K562 (cell line): ENCODE measurements around the gene GNAL. TPM values are rescaled to one million over a fixed set of nuclear protein-coding genes. Genes with fewer than 3 reads are reported as not detected.

Source experiments
- ATAC-seq: fragments of 200-7000 bp; cut with Tn5 transposase; 3 replicates; pipeline ENCODE4 v1.9.1; 2020; ENCODE audit warnings: moderate library complexity
- BruUV-seq: library from RNA; stranded (reverse); fragments of 400-500 nt; replicated peaks from 2 replicates; lab custom pipeline; 2021; lab: Mats Ljungman, UMichigan
- CTCF ChIA-PET: fragments of 300-600 bp; formaldehyde crosslinking; extraction: SDS; loops from one replicate; lab custom pipeline; 2021; ENCODE audit warnings: low intra/inter-chr PET ratio; lab: Yijun Ruan, JAX
- POLR2A ChIA-PET: fragments of 300-600, 350-650 bp; sonication (Branson Sonifier 250); formaldehyde crosslinking; extraction: SDS; loops from one replicate; lab custom pipeline; 2021; ENCODE audit warnings: antibody characterized with exemption, inconsistent platforms; lab: Yijun Ruan, JAX
- DNase-seq, 4 experiments: peaks; one replicate each; pipeline versions ENCODE4 v3.0.0 to v3.0.0-alpha.2; 2011 to 2018; ENCODE audit warnings: low spot score in 3 of 4, mixed read lengths in 3 of 4; ENCODE audit errors: extremely low read depth in 1 of 4
- FAIRE-seq: peaks from 2 replicates; lab custom pipeline; 2011; peaks lifted over from hg19 to GRCh38; lab: Jason Lieb, UNC
- H2AFZ ChIP-seq: 2 replicates; pipeline ENCODE4 v1.6.0; 2011; ENCODE audit warnings: low read depth, low read length, control low read depth, inconsistent platforms
- H3K27ac ChIP-seq: fragments of 200-600 bp; 3 replicates; pipeline ENCODE4 v1.8.0; 2011; ENCODE audit warnings: low read depth, mild to moderate bottlenecking, control low read depth, inconsistent platforms, low read length, moderate library complexity, mixed read lengths; ENCODE audit errors: extremely low read depth
- H3K27me3 ChIP-seq, 2 experiments: fragments of 300-600 bp in 1 of 2; 2 replicates in 1 of 2; 3 replicates in 1 of 2; pipeline versions ENCODE4 v1.6.0 to v1.8.0; 2011; ENCODE audit warnings: inconsistent platforms in 2 of 2, low read length in 2 of 2, mild to moderate bottlenecking in 1 of 2, mixed read lengths in 1 of 2, moderate library complexity in 1 of 2; ENCODE audit not compliant: control insufficient read depth in 2 of 2, insufficient read depth in 2 of 2
- H3K36me3 ChIP-seq: fragments of 300-600 bp; 3 replicates; pipeline ENCODE4 v1.8.0; 2011; ENCODE audit warnings: mild to moderate bottlenecking, low read length, inconsistent platforms; ENCODE audit not compliant: control insufficient read depth, insufficient read depth
- H3K4me1 ChIP-seq, 2 experiments: fragments of 200-600 bp in 1 of 2; replicated peaks in 1 of 2; 2 replicates in 1 of 2; 3 replicates in 1 of 2; pipeline versions ENCODE4 v1.5.1 to v1.8.0; 2011; ENCODE audit warnings: inconsistent platforms in 2 of 2, low read length in 2 of 2, mild to moderate bottlenecking in 1 of 2, mixed read lengths in 1 of 2, moderate library complexity in 1 of 2; ENCODE audit not compliant: control insufficient read depth in 2 of 2, insufficient read depth in 2 of 2
- H3K4me2 ChIP-seq: 2 replicates; pipeline ENCODE4 v1.6.1; 2011; ENCODE audit warnings: low read length, control low read depth, inconsistent platforms, mixed read lengths; ENCODE audit not compliant: insufficient read depth
- H3K4me3 ChIP-seq: fragments of 200-600 bp; sonication (generic), shearing (Covaris generic); 2 replicates; pipeline ENCODE4 v1.5.1; 2016; ENCODE audit warnings: control low read depth, inconsistent platforms
- H3K79me2 ChIP-seq: fragments of 200-600 bp; 3 replicates; pipeline ENCODE4 v1.8.0; 2011; ENCODE audit warnings: low read length, inconsistent platforms; ENCODE audit not compliant: control insufficient read depth, insufficient read depth
- H3K9ac ChIP-seq, 2 experiments: 2 replicates each; pipeline versions ENCODE4 v1.6.0 to v1.6.1; 2011; ENCODE audit warnings: low read depth in 2 of 2, low read length in 2 of 2, control low read depth in 1 of 2, inconsistent platforms in 1 of 2, mild to moderate bottlenecking in 1 of 2, mixed read lengths in 1 of 2; ENCODE audit not compliant: insufficient read depth in 1 of 2
- H3K9me1 ChIP-seq: one replicate; pipeline ENCODE4 v1.6.0; 2011; ENCODE audit warnings: inconsistent platforms, mild to moderate bottlenecking, low read length, moderate library complexity; ENCODE audit not compliant: control insufficient read depth, insufficient read depth
- H3K9me3 ChIP-seq: replicated peaks from 2 replicates; pipeline ENCODE4 v1.5.1; 2011; ENCODE audit warnings: low read depth, low read length, inconsistent platforms; ENCODE audit not compliant: control insufficient read depth, insufficient read depth
- H4K20me1 ChIP-seq: replicated peaks from 2 replicates; pipeline ENCODE4 v1.6.1; 2011; ENCODE audit warnings: low read length, inconsistent platforms, mixed read lengths; ENCODE audit not compliant: control insufficient read depth, insufficient read depth
- CHD2 ChIP-seq: IDR thresholded peaks from 2 replicates; pipeline ENCODE4 v1.6.1; 2011; ENCODE audit warnings: low read depth, low read length
- CTBP1 ChIP-seq: fragments of 450-650 bp; IDR thresholded peaks from 2 replicates; pipeline ENCODE4 v1.6.1; 2016; ENCODE audit warnings: borderline replicate concordance
- FOXK2 ChIP-seq, 2 experiments: fragments of 450-650 bp; IDR thresholded peaks in 1 of 2; conservative IDR thresholded peaks in 1 of 2; 2 replicates each; pipeline ENCODE4 v1.6.1; 2016; ENCODE audit warnings: low read depth in 2 of 2, mild to moderate bottlenecking in 1 of 2
- GABPB2 ChIP-seq: fragments of 250-450 bp; sonication (Bioruptor Pico); conservative IDR thresholded peaks from 2 replicates; pipeline ENCODE4 v1.5.1; 2021; ENCODE audit warnings: mild to moderate bottlenecking
- STAT5A ChIP-seq: IDR thresholded peaks from 2 replicates; pipeline ENCODE4 v1.6.1; 2012; ENCODE audit warnings: low read length, inconsistent platforms, borderline replicate concordance
- TCF7L2 ChIP-seq: fragments of 150-350 bp; IDR thresholded peaks from 2 replicates; pipeline ENCODE4 v1.6.1; 2016; ENCODE audit warnings: low read depth, mild to moderate bottlenecking, low read length, moderate library complexity
- ZEB2 ChIP-seq: fragments of 450-650 bp; IDR thresholded peaks from 2 replicates; pipeline ENCODE4 v1.6.1; 2016
- ZNF224 ChIP-seq: sonication (generic); formaldehyde crosslinking; IDR thresholded peaks from 2 replicates; pipeline ENCODE4 v1.8.0; 2022; ENCODE audit warnings: mild to moderate bottlenecking, missing genetic modification reagents
- ZNF518B ChIP-seq: fragments of 250-450 bp; sonication (Bioruptor Pico); IDR thresholded peaks from 2 replicates; pipeline ENCODE4 v1.5.0; 2021; ENCODE audit warnings: mild to moderate bottlenecking, moderate library complexity
- WGBS: fragments of 100-300 bp; shearing (Covaris generic); methylation state at CpG from one replicate; pipeline ENCODE4 v1.1.6; 2016; ENCODE audit warnings: low coverage, mixed read lengths; ENCODE audit not compliant: insufficient coverage; ENCODE audit errors: missing lambda C conversion rate; 5-methylcytosine and 5-hydroxymethylcytosine counted together
- in situ Hi-C: fragments of 300-500 bp; cut with MboI; formaldehyde crosslinking; loops from 4 replicates; pipeline ENCODE4 v1.15.0; 2018; ENCODE audit warnings: inconsistent platforms, mixed read lengths
- intact Hi-C: fragments of 100-400 bp; cut with micrococcal nuclease; formaldehyde crosslinking; loops from 2 replicates; pipeline ENCODE4 v1.14.2; 2022
- polyA plus RNA-seq, 8 experiments: library from polyadenylated mRNA; depleted of rRNA in 4 of 8; stranded (reverse) in 5 of 8; unstranded in 3 of 8; fragments of >200 nt; fragmentation: Nextera tagmentation in 2 of 8; fragmentation: Illumina TruSeq in 1 of 8; extraction: Ambion mirVana in 2 of 8; extraction: Trizol in 1 of 8; gene quantifications; 2 replicates each; pipeline versions ENCODE4 v1.2.1 to v1.2.3, GENCODE V29; 2011 to 2014; ENCODE audit warnings: inconsistent platforms in 1 of 8, missing spikeins in 1 of 8
- total RNA-seq, 7 experiments: library from RNA; depleted of rRNA in 6 of 7; stranded (reverse); fragments of >200 nt in 6 of 7; fragmentation: Illumina TruSeq in 2 of 7; extraction: Trizol in 2 of 7; gene quantifications; 2 replicates each; pipeline versions ENCODE4 v1.2.1 to v1.2.3, GENCODE V29; 2011 to 2021; ENCODE audit warnings: low replicate concordance in 1 of 7
- TF ChIP-seq, protein P1 (sequence below): IDR thresholded peaks from 2 replicates; pipeline ENCODE4 v1.6.1; 2012; ENCODE audit warnings: low read depth, low read length, improper control_type of control experiment, borderline replicate concordance
- TF ChIP-seq, protein P2 (sequence below): IDR thresholded peaks from 2 replicates; pipeline ENCODE4 v1.6.1; 2011; ENCODE audit warnings: borderline replicate concordance, low read depth, mild to moderate bottlenecking, moderate library complexity, low read length; ENCODE audit not compliant: insufficient read depth, poor library complexity, severe bottlenecking

GNAL gene
- total and polyA plus RNA-seq, 9 of the 15 experiments (the other 6 are each of a cell fraction or from before 2014, with no cell fraction given): under 0.01 to 0.10 (median 0.01) TPM; not detected in 5

DNA sequence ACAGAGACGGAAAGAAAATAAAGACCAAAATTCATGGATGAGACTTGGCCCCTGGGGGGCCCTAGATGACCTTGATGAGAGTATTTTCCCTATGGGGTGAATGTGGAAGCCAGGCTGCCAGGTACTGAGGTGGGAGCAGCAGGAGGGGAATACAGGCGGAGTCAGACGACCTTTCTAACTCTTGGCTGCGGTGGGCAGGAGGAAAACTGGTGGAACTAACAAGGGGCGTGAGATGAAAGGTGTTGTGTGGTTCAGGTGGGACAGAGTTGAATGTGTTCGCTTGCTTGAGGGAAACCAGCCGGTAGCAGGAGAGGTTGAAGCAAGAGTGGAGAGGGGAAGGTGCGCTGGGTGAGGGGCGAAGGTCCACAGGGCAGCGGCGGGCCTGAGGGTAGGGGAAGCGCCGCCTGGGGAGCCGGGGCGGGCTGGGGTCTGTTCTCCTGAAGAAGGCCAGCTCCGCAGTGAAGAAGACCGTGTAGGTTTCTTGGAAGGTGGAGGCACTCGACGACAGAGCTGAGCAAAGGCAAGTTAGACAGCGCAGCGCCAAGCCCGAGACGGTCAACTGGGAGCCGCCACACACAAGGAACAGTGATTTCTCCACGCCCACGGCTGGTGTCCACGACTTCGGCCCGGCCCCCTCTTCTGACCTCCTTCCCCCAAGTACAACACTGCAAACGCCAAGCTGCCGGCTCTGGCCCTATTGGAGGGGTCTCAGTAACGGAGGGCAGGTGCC is 61.7 kb downstream of the GNAL start (continued):
- TF ChIP-seq, protein P1, sequence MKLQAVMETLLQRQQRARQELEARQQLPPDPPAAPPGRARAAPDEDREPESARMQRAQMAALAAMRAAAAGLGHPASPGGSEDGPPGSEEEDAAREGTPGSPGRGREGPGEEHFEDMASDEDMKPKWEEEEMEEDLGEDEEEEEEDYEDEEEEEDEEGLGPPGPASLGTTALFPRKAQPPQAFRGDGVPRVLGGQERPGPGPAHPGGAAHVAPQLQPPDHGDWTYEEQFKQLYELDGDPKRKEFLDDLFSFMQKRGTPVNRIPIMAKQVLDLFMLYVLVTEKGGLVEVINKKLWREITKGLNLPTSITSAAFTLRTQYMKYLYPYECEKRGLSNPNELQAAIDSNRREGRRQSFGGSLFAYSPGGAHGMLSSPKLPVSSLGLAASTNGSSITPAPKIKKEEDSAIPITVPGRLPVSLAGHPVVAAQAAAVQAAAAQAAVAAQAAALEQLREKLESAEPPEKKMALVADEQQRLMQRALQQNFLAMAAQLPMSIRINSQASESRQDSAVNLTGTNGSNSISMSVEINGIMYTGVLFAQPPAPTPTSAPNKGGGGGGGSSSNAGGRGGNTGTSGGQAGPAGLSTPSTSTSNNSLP: no peak
- TF ChIP-seq, protein P2, sequence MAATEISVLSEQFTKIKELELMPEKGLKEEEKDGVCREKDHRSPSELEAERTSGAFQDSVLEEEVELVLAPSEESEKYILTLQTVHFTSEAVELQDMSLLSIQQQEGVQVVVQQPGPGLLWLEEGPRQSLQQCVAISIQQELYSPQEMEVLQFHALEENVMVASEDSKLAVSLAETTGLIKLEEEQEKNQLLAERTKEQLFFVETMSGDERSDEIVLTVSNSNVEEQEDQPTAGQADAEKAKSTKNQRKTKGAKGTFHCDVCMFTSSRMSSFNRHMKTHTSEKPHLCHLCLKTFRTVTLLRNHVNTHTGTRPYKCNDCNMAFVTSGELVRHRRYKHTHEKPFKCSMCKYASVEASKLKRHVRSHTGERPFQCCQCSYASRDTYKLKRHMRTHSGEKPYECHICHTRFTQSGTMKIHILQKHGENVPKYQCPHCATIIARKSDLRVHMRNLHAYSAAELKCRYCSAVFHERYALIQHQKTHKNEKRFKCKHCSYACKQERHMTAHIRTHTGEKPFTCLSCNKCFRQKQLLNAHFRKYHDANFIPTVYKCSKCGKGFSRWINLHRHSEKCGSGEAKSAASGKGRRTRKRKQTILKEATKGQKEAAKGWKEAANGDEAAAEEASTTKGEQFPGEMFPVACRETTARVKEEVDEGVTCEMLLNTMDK: no peak

DNA sequence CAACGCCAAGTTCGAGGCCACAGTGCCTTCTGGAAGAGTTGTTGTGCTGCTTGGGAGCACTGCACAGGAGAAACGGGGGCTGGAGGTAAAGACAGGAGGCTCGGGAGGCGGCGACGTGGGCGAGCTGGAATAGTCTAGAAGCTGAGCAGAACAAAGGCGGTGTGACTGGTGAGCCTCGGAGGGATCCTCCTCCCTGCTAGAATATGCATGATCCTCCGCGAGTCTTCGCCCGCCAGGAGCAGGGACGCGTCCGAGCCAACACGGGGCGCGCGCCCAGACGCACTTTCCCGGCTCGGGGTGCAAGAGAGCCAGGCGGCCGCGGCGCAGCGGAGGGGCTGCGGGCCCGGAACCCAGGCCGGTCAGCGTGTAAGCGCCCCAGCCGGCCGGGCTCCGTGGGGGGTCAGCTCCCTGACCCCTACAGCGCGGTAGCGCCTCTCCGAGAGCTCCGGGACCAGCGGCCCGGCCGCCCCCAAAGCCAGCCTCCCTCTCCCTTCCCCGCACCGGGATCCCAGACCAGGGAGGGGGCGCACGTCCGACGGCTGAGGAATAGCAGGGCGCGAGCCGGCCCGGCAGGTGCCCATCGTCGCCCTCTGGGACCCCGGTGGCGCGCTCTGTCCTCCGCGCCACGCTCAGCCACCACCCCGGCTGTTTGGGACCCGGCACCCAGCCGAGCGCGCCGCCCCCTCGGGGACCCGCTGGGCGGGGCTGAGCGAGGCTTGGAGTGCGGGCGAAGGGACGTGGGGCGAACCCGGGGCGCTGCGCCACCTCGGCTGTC is 62.5 kb downstream of the GNAL start:
- no peak overlapping the region for H3K4me3 ChIP-seq
- ATAC-seq: no peak
- peaks cover 31 to 53% of the 10 kb centered on the region in 2 experiments for H3K27me3 ChIP-seq
- POLR2A ChIA-PET: interaction anchor here (0.6 kb wide), 1 partner anchor 12 kb away, joined by 4 read pairs; no protein-coding TSS in a partner anchor
- no peaks in the 10 kb centered on the region for H3K79me2 ChIP-seq
- H2AFZ ChIP-seq: no peak overlapping the region
- peaks cover 0 to 20% of the 10 kb centered on the region in 2 experiments; a peak in 2 of 5 replicates for H3K4me1 ChIP-seq
- H3K9me1 ChIP-seq: no peaks in the 10 kb centered on the region
- no peak overlapping the region for H3K4me2 ChIP-seq
- no TSS peak for BruUV-seq
- no peak overlapping the region for H3K9ac ChIP-seq
- CTCF ChIA-PET: no interaction called here
- DNase-seq: no peak
- H3K27ac ChIP-seq: no peak overlapping the region
- in situ Hi-C loops: no loop called here
- FAIRE-seq: no peak
- H3K9me3 ChIP-seq: no peaks in the 10 kb centered on the region
- intact Hi-C loops: no loop called here
- no peaks in the 10 kb centered on the region for H4K20me1 ChIP-seq
- WGBS: 48% methylated on average over 31 of the region's 81 CpGs
- no peaks in the 10 kb centered on the region for H3K36me3 ChIP-seq
- no peak for TF ChIP-seq TCF7L2
- TF ChIP-seq GABPB2: no peak
- TF ChIP-seq CTBP1: no peak
- TF ChIP-seq STAT5A: no peak
- no peak for TF ChIP-seq ZNF518B
- TF ChIP-seq CHD2: no peak
- TF ChIP-seq ZEB2: no peak
- TF ChIP-seq ZNF224: no peak
- no peak for TF ChIP-seq FOXK2 (conservative IDR thresholded peaks at IDR 0.05 in 1 of 2, IDR thresholded peaks at IDR 0.05 in 1 of 2; ENCODE audit: low read depth in 2 of 2)
